ENCODE results near the gene FBXL7.

Gene FBXL7

DNA sequence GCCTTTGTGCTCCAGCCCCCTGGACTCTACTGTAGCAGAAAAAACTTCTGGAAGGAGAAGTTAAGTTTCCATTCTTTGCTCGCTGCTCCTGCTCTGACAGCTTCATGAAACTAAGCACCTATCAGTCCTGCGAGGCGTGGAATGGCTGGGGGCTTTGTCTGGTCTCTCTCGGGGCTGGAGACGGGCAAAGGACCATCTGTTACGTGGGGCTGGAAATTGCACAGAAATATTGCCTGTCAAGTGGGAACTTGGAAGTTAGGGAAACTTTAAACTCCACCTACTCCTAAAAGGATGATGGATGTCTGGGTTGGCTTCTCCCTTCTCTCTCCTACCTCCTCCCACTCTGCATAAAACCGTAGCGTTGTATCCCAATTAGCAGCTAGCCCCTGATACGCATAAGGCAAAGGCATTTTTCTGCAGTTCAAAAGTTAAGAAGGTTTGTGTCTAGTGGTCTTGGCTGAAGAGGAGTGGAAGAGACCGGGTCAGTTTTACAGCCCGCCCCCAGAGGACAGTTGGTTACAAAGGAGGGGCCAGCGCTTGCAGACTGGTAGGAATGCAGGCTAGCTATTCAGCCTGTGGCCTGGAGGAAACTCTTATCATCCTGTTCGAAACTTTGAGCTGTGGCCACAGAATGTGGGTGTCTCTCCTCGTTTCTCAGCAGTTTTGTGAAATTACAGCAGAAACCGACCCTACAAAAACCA is 1.3 kb downstream of the FBXL7 start:
- Histone ChIP-seq H3K18ac (ENCODE audit: low read length) (no peak overlapping the region), H4K8ac (ENCODE audit: low read depth, low read length) (no peak overlapping the region), H3K14ac (ENCODE audit: low read length) (no peak overlapping the region), H3K27me3 (ENCODE audit: insufficient read depth, low read length) (no peaks in the 10 kb centered on the region), H3K4ac (ENCODE audit: low read depth, low read length) (no peak overlapping the region), H3K23ac (ENCODE audit: low read length) (no peak overlapping the region), H3K79me2 (ENCODE audit: control insufficient read depth, insufficient read depth, low read length, poor library complexity) (peaks cover 2% of the 10 kb centered on the region), H3K79me1 (ENCODE audit: low read length) (peaks cover 8% of the 10 kb centered on the region), H2BK12ac (ENCODE audit: low read length) (no peak overlapping the region), H2BK120ac (ENCODE audit: insufficient read depth, low read length, poor library complexity) (no peak overlapping the region), H3K36me3 (ENCODE audit: control insufficient read depth in 1 of 2, insufficient read depth in 2 of 2, low read length in 2 of 2) (peaks cover 0 to 6% of the 10 kb centered on the region in 2 experiments), H2BK5ac (ENCODE audit: low read depth, low read length, poor library complexity) (no peak overlapping the region), H3K4me3 (ENCODE audit: low read depth, low read length) (peak overlapping the region; percentile 95), H3K4me2 (ENCODE audit: low read length) (peak overlapping the region; percentile 100), H4K12ac (ENCODE audit: low read depth, low read length) (no peak overlapping the region), H3K4me1 (ENCODE audit: control insufficient read depth in 1 of 2, insufficient read depth in 2 of 2, low read length in 2 of 2) (no peaks in the 10 kb centered on the region), H3K9me3 (ENCODE audit: insufficient read depth, low read depth, low read length) (no peaks in the 10 kb centered on the region), H2AK5ac (ENCODE audit: low read length) (no peak overlapping the region), H3K27ac (ENCODE audit: low read depth, low read length) (peak overlapping the region; percentile 60), H3K9ac (ENCODE audit: low read length) (no peak overlapping the region), H4K91ac (ENCODE audit: low read depth, low read length) (no peak overlapping the region), H2AFZ (ENCODE audit: insufficient read depth, low read length, poor library complexity) (no peak overlapping the region)
- WGBS (ENCODE audit: extremely low coverage, insufficient coverage, insufficient read length): no CpG with 5 or more reads among the region's 15 CpGs
- DNase-seq: peak in 1 of 2 donors; percentile 20

DNA sequence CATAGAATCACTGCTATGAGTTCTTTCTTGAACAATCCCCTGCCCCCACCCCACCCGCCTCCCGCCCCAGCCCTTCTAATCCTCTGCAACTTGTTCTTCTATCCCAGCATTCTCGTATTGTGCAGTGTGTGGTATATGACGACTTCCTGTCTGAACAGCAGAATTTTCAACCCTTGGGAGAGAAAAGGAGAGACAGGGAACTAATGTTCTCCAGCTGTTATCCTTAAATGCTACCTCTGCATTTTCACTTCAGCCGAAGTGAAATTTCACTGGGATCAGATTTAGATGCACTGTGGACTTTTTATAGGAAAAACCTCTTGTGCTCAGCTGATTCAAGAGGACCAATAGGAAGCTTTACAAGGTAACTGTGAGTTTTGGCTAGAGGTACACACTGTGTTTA is 2.2 kb downstream of the FBXL7 start:
- no peak overlapping the region for H3K14ac ChIP-seq (ENCODE audit: low read length)
- no peak overlapping the region for H2AFZ ChIP-seq (ENCODE audit: insufficient read depth, low read length, poor library complexity)
- no peaks in the 10 kb centered on the region for H3K27me3 ChIP-seq (ENCODE audit: insufficient read depth, low read length)
- H2BK120ac ChIP-seq (ENCODE audit: insufficient read depth, low read length, poor library complexity): no peak overlapping the region
- H3K27ac ChIP-seq (ENCODE audit: low read depth, low read length): no peak overlapping the region
- no peak overlapping the region for H2BK5ac ChIP-seq (ENCODE audit: low read depth, low read length, poor library complexity)
- H3K23ac ChIP-seq (ENCODE audit: low read length): no peak overlapping the region
- no peaks in the 10 kb centered on the region for H3K4me1 ChIP-seq (ENCODE audit: control insufficient read depth in 1 of 2, insufficient read depth in 2 of 2, low read length in 2 of 2)
- no peak overlapping the region for H2BK12ac ChIP-seq (ENCODE audit: low read length)
- peak overlapping the region; percentile 41 for H3K4me2 ChIP-seq (ENCODE audit: low read length)
- WGBS (ENCODE audit: extremely low coverage, insufficient coverage, insufficient read length): no CpG with 5 or more reads among the region's 5 CpGs
- no peak overlapping the region for H3K4ac ChIP-seq (ENCODE audit: low read depth, low read length)
- no peak overlapping the region for H3K18ac ChIP-seq (ENCODE audit: low read length)
- peaks cover 0 to 6% of the 10 kb centered on the region in 2 experiments for H3K36me3 ChIP-seq (ENCODE audit: control insufficient read depth in 1 of 2, insufficient read depth in 2 of 2, low read length in 2 of 2)
- H3K4me3 ChIP-seq (ENCODE audit: low read depth, low read length): no peak overlapping the region
- peaks cover 2% of the 10 kb centered on the region for H3K79me2 ChIP-seq (ENCODE audit: control insufficient read depth, insufficient read depth, low read length, poor library complexity)
- no peak overlapping the region for H4K12ac ChIP-seq (ENCODE audit: low read depth, low read length)
- H3K79me1 ChIP-seq (ENCODE audit: low read length): peaks cover 8% of the 10 kb centered on the region
- no peak for DNase-seq
- H3K9ac ChIP-seq (ENCODE audit: low read length): no peak overlapping the region
- no peaks in the 10 kb centered on the region for H3K9me3 ChIP-seq (ENCODE audit: insufficient read depth, low read depth, low read length)
- no peak overlapping the region for H2AK5ac ChIP-seq (ENCODE audit: low read length)
- no peak overlapping the region for H4K8ac ChIP-seq (ENCODE audit: low read depth, low read length)
- no peak overlapping the region for H4K91ac ChIP-seq (ENCODE audit: low read depth, low read length)

DNA sequence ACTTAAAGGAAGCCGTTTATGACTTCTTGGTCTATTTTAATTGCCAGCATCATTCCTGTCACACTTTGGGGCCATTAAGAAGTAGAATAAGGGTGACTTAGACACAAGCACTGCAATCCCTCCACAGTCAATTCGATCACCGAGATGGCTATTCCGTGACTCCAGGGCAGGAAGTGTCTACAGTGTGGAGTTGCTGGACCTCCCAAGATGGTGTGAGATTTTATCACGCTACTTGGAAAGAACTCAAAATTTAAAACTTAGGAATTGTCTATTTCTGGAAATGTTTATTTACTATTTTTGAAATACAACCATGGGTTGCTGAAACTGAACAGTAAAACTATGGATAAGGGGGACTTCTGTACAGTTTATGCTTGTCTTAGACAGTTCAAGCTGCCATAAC is 6.2 kb downstream of the FBXL7 start:
- Histone ChIP-seq H2BK5ac (ENCODE audit: low read depth, low read length, poor library complexity) (no peak overlapping the region), H3K4me1 (ENCODE audit: control insufficient read depth in 1 of 2, insufficient read depth in 2 of 2, low read length in 2 of 2) (peaks cover 0 to 4% of the 10 kb centered on the region in 2 experiments), H3K4me3 (ENCODE audit: low read depth, low read length) (no peak overlapping the region), H3K79me2 (ENCODE audit: control insufficient read depth, insufficient read depth, low read length, poor library complexity) (no peaks in the 10 kb centered on the region), H3K4ac (ENCODE audit: low read depth, low read length) (no peak overlapping the region), H3K4me2 (ENCODE audit: low read length) (no peak overlapping the region), H3K27ac (ENCODE audit: low read depth, low read length) (no peak overlapping the region), H4K8ac (ENCODE audit: low read depth, low read length) (no peak overlapping the region), H3K79me1 (ENCODE audit: low read length) (no peaks in the 10 kb centered on the region), H3K36me3 (ENCODE audit: control insufficient read depth in 1 of 2, insufficient read depth in 2 of 2, low read length in 2 of 2) (peaks cover 0 to 6% of the 10 kb centered on the region in 2 experiments), H3K23ac (ENCODE audit: low read length) (no peak overlapping the region), H3K14ac (ENCODE audit: low read length) (no peak overlapping the region), H3K18ac (ENCODE audit: low read length) (no peak overlapping the region), H2AFZ (ENCODE audit: insufficient read depth, low read length, poor library complexity) (no peak overlapping the region), H2BK120ac (ENCODE audit: insufficient read depth, low read length, poor library complexity) (no peak overlapping the region), H3K9me3 (ENCODE audit: insufficient read depth, low read depth, low read length) (no peaks in the 10 kb centered on the region), H3K9ac (ENCODE audit: low read length) (no peak overlapping the region), H4K12ac (ENCODE audit: low read depth, low read length) (no peak overlapping the region), H3K27me3 (ENCODE audit: insufficient read depth, low read length) (no peaks in the 10 kb centered on the region), H4K91ac (ENCODE audit: low read depth, low read length) (no peak overlapping the region), H2BK12ac (ENCODE audit: low read length) (no peak overlapping the region), H2AK5ac (ENCODE audit: low read length) (no peak overlapping the region)
- no CpG with 5 or more reads among the region's 5 CpGs for WGBS (ENCODE audit: extremely low coverage, insufficient coverage, insufficient read length)
- DNase-seq: no peak

DNA sequence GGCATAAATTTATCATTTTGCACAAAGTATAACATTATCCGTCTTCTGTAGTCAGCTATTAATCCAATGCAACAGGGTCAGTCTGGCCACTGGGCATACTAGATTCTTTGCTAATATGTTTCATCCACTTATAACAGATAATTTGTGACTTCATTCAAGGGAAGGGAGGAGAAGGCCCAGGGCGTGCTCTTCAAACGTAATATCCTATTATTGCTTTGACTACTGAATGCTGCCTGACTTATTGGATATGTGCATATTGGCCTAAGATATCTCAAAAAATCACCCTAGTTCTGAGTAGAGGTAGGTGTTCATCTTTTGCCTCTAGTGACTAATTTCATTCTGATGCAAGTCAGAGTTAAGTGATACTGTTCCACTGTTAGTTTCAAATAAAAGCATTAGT is 6.9 kb downstream of the FBXL7 start:
- Histone ChIP-seq H3K4me3 (ENCODE audit: low read depth, low read length) (no peak overlapping the region), H2AK5ac (ENCODE audit: low read length) (no peak overlapping the region), H2BK12ac (ENCODE audit: low read length) (no peak overlapping the region), H3K9me3 (ENCODE audit: insufficient read depth, low read depth, low read length) (no peaks in the 10 kb centered on the region), H2BK5ac (ENCODE audit: low read depth, low read length, poor library complexity) (no peak overlapping the region), H2AFZ (ENCODE audit: insufficient read depth, low read length, poor library complexity) (no peak overlapping the region), H3K23ac (ENCODE audit: low read length) (no peak overlapping the region), H3K79me1 (ENCODE audit: low read length) (no peaks in the 10 kb centered on the region), H3K4ac (ENCODE audit: low read depth, low read length) (no peak overlapping the region), H3K9ac (ENCODE audit: low read length) (no peak overlapping the region), H3K4me1 (ENCODE audit: control insufficient read depth in 1 of 2, insufficient read depth in 2 of 2, low read length in 2 of 2) (peaks cover 0 to 4% of the 10 kb centered on the region in 2 experiments), H3K27ac (ENCODE audit: low read depth, low read length) (no peak overlapping the region), H2BK120ac (ENCODE audit: insufficient read depth, low read length, poor library complexity) (no peak overlapping the region), H3K79me2 (ENCODE audit: control insufficient read depth, insufficient read depth, low read length, poor library complexity) (no peaks in the 10 kb centered on the region), H4K8ac (ENCODE audit: low read depth, low read length) (no peak overlapping the region), H4K12ac (ENCODE audit: low read depth, low read length) (no peak overlapping the region), H3K36me3 (ENCODE audit: control insufficient read depth in 1 of 2, insufficient read depth in 2 of 2, low read length in 2 of 2) (peaks cover 0 to 6% of the 10 kb centered on the region in 2 experiments), H4K91ac (ENCODE audit: low read depth, low read length) (no peak overlapping the region), H3K18ac (ENCODE audit: low read length) (no peak overlapping the region), H3K4me2 (ENCODE audit: low read length) (no peak overlapping the region), H3K27me3 (ENCODE audit: insufficient read depth, low read length) (no peaks in the 10 kb centered on the region), H3K14ac (ENCODE audit: low read length) (no peak overlapping the region)
- DNase-seq: no peak
- no CpG with 5 or more reads among the region's 3 CpGs for WGBS (ENCODE audit: extremely low coverage, insufficient coverage, insufficient read length)
